ENCODE results near the gene FOCAD.
A peak's percentile ranks its signal among the peaks of the same experiment; 100 is the strongest.

The FOCAD gene

GRCh38 chr9:20740304-20740703 is 56.2 kb downstream of the FOCAD start:
- DNase-seq, result no peak

GRCh38 chr9:20740929-20741582 is 57.0 kb downstream of the FOCAD start:
- DNase-seq, result no peak

- DNase-seq, result no peak
Measured at GRCh38 chr9:20742833-20743232, 58.8 kb downstream of the FOCAD start.

GRCh38 chr9:20744036-20744630 is 60.1 kb downstream of the FOCAD start:
- no peak for DNase-seq

GRCh38 chr9:20746967-20747366 is 62.9 kb downstream of the FOCAD start:
- no peak for DNase-seq

GRCh38 chr9:20749496-20750198 is 65.6 kb downstream of the FOCAD start:
- DNase-seq, result no peak

GRCh38 chr9:20753761-20754160 is 69.7 kb downstream of the FOCAD start:
- DNase-seq, result no peak

- DNase-seq, result peak; percentile 17
Measured at GRCh38 chr9:20754556-20754955, 70.5 kb downstream of the FOCAD start.

GRCh38 chr9:20760246-20760891 is 76.3 kb downstream of the FOCAD start:
- DNase-seq, result no peak

- DNase-seq, result no peak
Measured at GRCh38 chr9:20770947-20771346, 86.9 kb downstream of the FOCAD start.

- no peak for DNase-seq
Measured at GRCh38 chr9:20771729-20772128, 87.7 kb downstream of the FOCAD start.

- DNase-seq, result no peak
Measured at GRCh38 chr9:20775683-20776082, 91.6 kb downstream of the FOCAD start.

- DNase-seq, result no peak
Measured at GRCh38 chr9:20781092-20781491, 97.0 kb downstream of the FOCAD start.

GRCh38 chr9:20782289-20782688 is 98.2 kb downstream of the FOCAD start:
- DNase-seq, result no peak

GRCh38 chr9:20783057-20784038 is 99.3 kb downstream of the FOCAD start:
- DNase-seq, result peak; percentile 18

GRCh38 chr9:20784196-20784595 is 100.1 kb downstream of the FOCAD start:
- no peak for DNase-seq

- no peak for DNase-seq
Measured at GRCh38 chr9:20786807-20787206, 102.7 kb downstream of the FOCAD start.

GRCh38 chr9:20788526-20789451 is 104.7 kb downstream of the FOCAD start:
- DNase-seq, result no peak

GRCh38 chr9:20790721-20791120 is 106.7 kb downstream of the FOCAD start:
- no peak for DNase-seq

GRCh38 chr9:20791682-20792081 is 107.6 kb downstream of the FOCAD start:
- DNase-seq, result no peak

Data from fibroblast of skin of back (primary cell).